ENCODE results near the gene MICAL1. TPM values are rescaled to one million over a fixed set of nuclear protein-coding genes. Genes with fewer than 3 reads are reported as not detected.

The MICAL1 gene
- total and polyA plus RNA-seq, 3 experiments from 2014 or later = 18.8 to 34.7 (median 33.2) TPM

- peak overlapping the region in 3 of 7 donors; percentile 12 to 68 (median 41) for H3K4me3 Mint-ChIP-seq
- POLR2A ChIA-PET = interaction anchor here (0.6 to 1.4 kb wide), 3 partner anchors 8 to 625 kb away, joined by 3 to 5 read pairs (median 5); partner anchors contain the start of gene ZBTB24
Measured at GRCh38 chr6:109490713-109491112, 35.1 kb upstream of the MICAL1 start.

GRCh38 chr6:109488001-109488400 is 32.4 kb upstream of the MICAL1 start:
- Mint-ChIP-seq H3K4me3 (peak overlapping the region in 1 of 7 donors; percentile 26), H3K27me3 (no peaks in the 10 kb centered on the region), H3K9me3 (no peaks in the 10 kb centered on the region), H3K4me1 (peaks cover 19 to 30% (median 26%) of the 10 kb centered on the region in 3 donors), H3K27ac (no peak overlapping the region), H3K36me3 (no peaks in the 10 kb centered on the region)
- CTCF ChIA-PET = no interaction called here
- POLR2A ChIA-PET = interaction anchor here (0.6 to 0.7 kb wide), 2 partner anchors 203 to 552 kb away, joined by 4 to 6 read pairs; no protein-coding TSS in a partner anchor
- H3K27ac ChIP-seq (ENCODE audit: low read depth, low read length) = no peak overlapping the region
- DNase-seq = no peak
- no peaks in the 10 kb centered on the region for H3K36me3 ChIP-seq (ENCODE audit: insufficient read depth, low read length)
- no peak overlapping the region for H3K4me3 ChIP-seq (ENCODE audit: low read length)
- no peaks in the 10 kb centered on the region for H3K27me3 ChIP-seq (ENCODE audit: insufficient read depth, low read length, poor library complexity, severe bottlenecking)
- H3K9me3 ChIP-seq (ENCODE audit: low read length) = no peaks in the 10 kb centered on the region
- peaks cover 20% of the 10 kb centered on the region for H3K4me1 ChIP-seq (ENCODE audit: insufficient read depth, low read length)

More at GRCh38 chr6:109490713-109491112, 35.1 kb upstream of the MICAL1 start:
- H3K36me3 ChIP-seq (ENCODE audit: insufficient read depth, low read length) = no peaks in the 10 kb centered on the region
- Mint-ChIP-seq H3K27ac (peak overlapping the region in 6 of 8 donors; percentile 15 to 93 (median 54)), H3K4me1 (peaks cover 16 to 21% (median 17%) of the 10 kb centered on the region in 3 donors), H3K9me3 (no peaks in the 10 kb centered on the region), H3K36me3 (no peaks in the 10 kb centered on the region), H3K27me3 (no peaks in the 10 kb centered on the region)
- peak overlapping the region; percentile 25 for H3K27ac ChIP-seq (ENCODE audit: low read depth, low read length)
- no peak for DNase-seq
- H3K4me1 ChIP-seq (ENCODE audit: insufficient read depth, low read length) = peaks cover 15% of the 10 kb centered on the region
- CTCF ChIA-PET = interaction anchor here (1.0 to 1.6 kb wide), 4 partner anchors 14 to 303 kb away, joined by 3 to 7 read pairs (median 4); partner anchors contain the start of gene MICAL1
- no peak overlapping the region for H3K4me3 ChIP-seq (ENCODE audit: low read length)
- no peaks in the 10 kb centered on the region for H3K9me3 ChIP-seq (ENCODE audit: low read length)
- no peaks in the 10 kb centered on the region for H3K27me3 ChIP-seq (ENCODE audit: insufficient read depth, low read length, poor library complexity, severe bottlenecking)

- POLR2A ChIA-PET = no interaction called here
- no peak for DNase-seq
- peak overlapping the region in 1 of 7 donors; percentile 65 for H3K4me3 Mint-ChIP-seq
- Histone ChIP-seq H3K4me1 (ENCODE audit: insufficient read depth, low read length) (peaks cover 22% of the 10 kb centered on the region), H3K36me3 (ENCODE audit: insufficient read depth, low read length) (no peaks in the 10 kb centered on the region), H3K4me3 (ENCODE audit: low read length) (no peak overlapping the region), H3K9me3 (ENCODE audit: low read length) (no peaks in the 10 kb centered on the region), H3K27me3 (ENCODE audit: insufficient read depth, low read length, poor library complexity, severe bottlenecking) (no peaks in the 10 kb centered on the region), H3K27ac (ENCODE audit: low read depth, low read length) (no peak overlapping the region)
- H3K4me1 Mint-ChIP-seq = peaks cover 21 to 34% (median 30%) of the 10 kb centered on the region in 3 donors
- H3K27ac Mint-ChIP-seq = peak overlapping the region in 2 of 8 donors; percentile 13 to 51
- H3K27me3 Mint-ChIP-seq = no peaks in the 10 kb centered on the region
- peaks cover 4 to 14% (median 5%) of the 10 kb centered on the region in 3 donors for H3K36me3 Mint-ChIP-seq
- CTCF ChIA-PET = interaction anchor here (1.2 kb wide), 1 partner anchor 553 kb away, joined by 3 read pairs; no protein-coding TSS in a partner anchor
- no peaks in the 10 kb centered on the region for H3K9me3 Mint-ChIP-seq
Measured at GRCh38 chr6:109486068-109486467, 30.5 kb upstream of the MICAL1 start.

- Mint-ChIP-seq H3K4me3 (peak overlapping the region in 2 of 7 donors; percentile 65 to 93), H3K4me1 (peaks cover 22 to 35% (median 31%) of the 10 kb centered on the region in 3 donors)
Measured at GRCh38 chr6:109485266-109485935, 29.8 kb upstream of the MICAL1 start.

GRCh38 chr6:109484122-109484521 is 28.6 kb upstream of the MICAL1 start:
- CTCF ChIA-PET = interaction anchor here (1.5 kb wide), 1 partner anchor 44 kb away, joined by 3 read pairs; the partner anchor contains the start of genes PPIL6 and SMPD2

More at GRCh38 chr6:109485266-109485935, 29.8 kb upstream of the MICAL1 start:
- POLR2A ChIA-PET = no interaction called here
- Histone ChIP-seq H3K4me3 (ENCODE audit: low read length) (no peak overlapping the region), H3K27me3 (ENCODE audit: insufficient read depth, low read length, poor library complexity, severe bottlenecking) (no peaks in the 10 kb centered on the region), H3K9me3 (ENCODE audit: low read length) (no peaks in the 10 kb centered on the region), H3K36me3 (ENCODE audit: insufficient read depth, low read length) (no peaks in the 10 kb centered on the region), H3K27ac (ENCODE audit: low read depth, low read length) (no peak overlapping the region), H3K4me1 (ENCODE audit: insufficient read depth, low read length) (peaks cover 22% of the 10 kb centered on the region)
- DNase-seq = no peak
- CTCF ChIA-PET = interaction anchor here (1.2 to 1.5 kb wide), 2 partner anchors 45 to 554 kb away, joined by 3 read pairs; partner anchors contain the start of genes PPIL6 and SMPD2
- Mint-ChIP-seq H3K36me3 (peaks cover 6 to 20% (median 7%) of the 10 kb centered on the region in 3 donors), H3K9me3 (no peaks in the 10 kb centered on the region), H3K27ac (peak overlapping the region in 3 of 8 donors; percentile 13 to 83 (median 52)), H3K27me3 (no peaks in the 10 kb centered on the region)

GRCh38 chr6:109483735-109484057 is 28.1 kb upstream of the MICAL1 start:
- no peaks in the 10 kb centered on the region for H3K27me3 Mint-ChIP-seq
- peak overlapping the region; percentile 20 for H3K27ac ChIP-seq (ENCODE audit: low read depth, low read length)
- H3K36me3 Mint-ChIP-seq = peaks cover 10 to 33% (median 14%) of the 10 kb centered on the region in 3 donors
- ChIA-PET POLR2A (no interaction called here), CTCF (interaction anchor here (1.6 kb wide), 1 partner anchor 556 kb away, joined by 5 read pairs; no protein-coding TSS in a partner anchor)
- peak overlapping the region; percentile 78 to 93 (median 82) for H3K4me3 Mint-ChIP-seq
- H3K4me1 Mint-ChIP-seq = peaks cover 36 to 46% (median 46%) of the 10 kb centered on the region in 3 donors
- no peak for DNase-seq
- no peaks in the 10 kb centered on the region for H3K9me3 ChIP-seq (ENCODE audit: low read length)
- peaks cover 36% of the 10 kb centered on the region for H3K4me1 ChIP-seq (ENCODE audit: insufficient read depth, low read length)
- no peaks in the 10 kb centered on the region for H3K36me3 ChIP-seq (ENCODE audit: insufficient read depth, low read length)
- H3K9me3 Mint-ChIP-seq = no peaks in the 10 kb centered on the region
- peak overlapping the region; percentile 79 to 95 (median 90) for H3K27ac Mint-ChIP-seq
- H3K4me3 ChIP-seq (ENCODE audit: low read length) = peak overlapping the region; percentile 58
- H3K27me3 ChIP-seq (ENCODE audit: insufficient read depth, low read length, poor library complexity, severe bottlenecking) = no peaks in the 10 kb centered on the region

More at GRCh38 chr6:109484122-109484521, 28.6 kb upstream of the MICAL1 start:
- H3K4me1 Mint-ChIP-seq = peaks cover 31 to 42% (median 42%) of the 10 kb centered on the region in 3 donors
- DNase-seq = no peak
- H3K4me1 ChIP-seq (ENCODE audit: insufficient read depth, low read length) = peaks cover 32% of the 10 kb centered on the region
- H3K9me3 Mint-ChIP-seq = no peaks in the 10 kb centered on the region
- H3K4me3 Mint-ChIP-seq = peak overlapping the region; percentile 78 to 93 (median 82)
- H3K27me3 ChIP-seq (ENCODE audit: insufficient read depth, low read length, poor library complexity, severe bottlenecking) = no peaks in the 10 kb centered on the region
- H3K36me3 ChIP-seq (ENCODE audit: insufficient read depth, low read length) = no peaks in the 10 kb centered on the region
- H3K9me3 ChIP-seq (ENCODE audit: low read length) = no peaks in the 10 kb centered on the region
- no peak overlapping the region for H3K27ac ChIP-seq (ENCODE audit: low read depth, low read length)
- H3K27me3 Mint-ChIP-seq = no peaks in the 10 kb centered on the region
- peak overlapping the region; percentile 75 to 94 (median 86) for H3K27ac Mint-ChIP-seq
- peaks cover 10 to 28% (median 11%) of the 10 kb centered on the region in 3 donors for H3K36me3 Mint-ChIP-seq
- peak overlapping the region; percentile 58 for H3K4me3 ChIP-seq (ENCODE audit: low read length)
- POLR2A ChIA-PET = no interaction called here

GRCh38 chr6:109482905-109483734 is 27.5 kb upstream of the MICAL1 start, which contains the start of gene ZBTB24:
Gene ZBTB24, minus strand, starts transcription at chr6:109483219. Its CDS starts 1,193 bp downstream, at chr6:109482026.
- Mint-ChIP-seq H3K27me3 (no peaks in the 10 kb centered on the region), H3K9me3 (no peaks in the 10 kb centered on the region), H3K36me3 (peaks cover 10 to 38% (median 16%) of the 10 kb centered on the region in 3 donors)

More at GRCh38 chr6:109482905-109483734, 27.5 kb upstream of the MICAL1 start, which contains the start of gene ZBTB24:
- Histone ChIP-seq H3K9me3 (ENCODE audit: low read length) (no peaks in the 10 kb centered on the region), H3K4me1 (ENCODE audit: insufficient read depth, low read length) (peaks cover 42% of the 10 kb centered on the region), H3K4me3 (ENCODE audit: low read length) (peak within 1 kb of the TSS; percentile 88), H3K27me3 (ENCODE audit: insufficient read depth, low read length, poor library complexity, severe bottlenecking) (no peaks in the 10 kb centered on the region), H3K36me3 (ENCODE audit: insufficient read depth, low read length) (peaks cover 3% of the 10 kb centered on the region), H3K27ac (ENCODE audit: low read depth, low read length) (peak within 1 kb of the TSS; percentile 60)
- peak; percentile 85 to 93 (median 88) for DNase-seq
- ChIA-PET CTCF (interaction anchor here (0.7 to 2.4 kb wide), 6 partner anchors 27 to 556 kb away, joined by 3 to 13 read pairs (median 7); partner anchors contain the start of genes AK9, CD164, FIG4 and PPIL6), POLR2A (interaction anchor here (0.7 to 2.8 kb wide), 7 partner anchors 8 to 1230 kb away, joined by 3 to 20 read pairs (median 5); partner anchors contain the start of genes CD164, MICAL1, PPIL6 and SMPD2)
- peak within 1 kb of the TSS; percentile 83 to 95 (median 91) for H3K27ac Mint-ChIP-seq
- peaks cover 41 to 52% (median 52%) of the 10 kb centered on the region in 3 donors for H3K4me1 Mint-ChIP-seq
- H3K4me3 Mint-ChIP-seq = peak within 1 kb of the TSS; percentile 92 to 99 (median 93)
